Esophagus muscularis mucosa (tissue), 4 donors: Measurements from ENCODE around the gene MLANA. TPM values are rescaled to one million over a fixed set of nuclear protein-coding genes. Genes with fewer than 3 reads are reported as not detected.

Experiments used
- DNase-seq: peaks from one replicate; pipeline ENCODE4 v3.0.0-alpha.2; 2017; ENCODE audit errors: extremely low spot score
- H3K27ac ChIP-seq, 4 donors: fragments of 200-600 bp; sonication (generic); replicated peaks in 1 of 4; 1 replicate in 3 of 4; 2 replicates in 1 of 4; pipeline ENCODE4 v1.5.1; 2016 to 2019; ENCODE audit warnings: mild to moderate bottlenecking in 1 of 4
- H3K27me3 ChIP-seq, 4 donors: fragments of 200-600 bp; sonication (generic); one replicate each; pipeline versions ENCODE4 v1.5.1 to v1.6.0; 2016 to 2019
- H3K36me3 ChIP-seq, 4 donors: fragments of 200-600 bp; sonication (generic); one replicate each; pipeline ENCODE4 v1.5.1; 2016 to 2019
- H3K4me1 ChIP-seq, 4 donors: fragments of 200-600 bp; sonication (generic); one replicate each; pipeline ENCODE4 v1.5.1; 2016 to 2019
- H3K4me3 ChIP-seq, 4 donors: fragments of 200-600 bp; sonication (generic); 1 replicate in 2 of 4; 2 replicates in 2 of 4; pipeline ENCODE4 v1.5.1; 2016 to 2019; ENCODE audit warnings: mild to moderate bottlenecking in 4 of 4, moderate library complexity in 1 of 4
- H3K9me3 ChIP-seq, 4 donors: fragments of 200-600 bp; sonication (generic); 1 replicate in 3 of 4; 2 replicates in 1 of 4; pipeline ENCODE4 v1.5.1; 2016 to 2019
- CTCF ChIP-seq, 3 experiments: fragments of 200-600 bp in 2 of 3; fragments of 450-650 bp in 1 of 3; sonication (generic) in 2 of 3; IDR thresholded peaks; one replicate each; pipeline ENCODE4 v1.5.1; 2017 to 2019; ENCODE audit warnings: antibody characterized with exemption in 3 of 3, mild to moderate bottlenecking in 2 of 3, moderate library complexity in 1 of 3
- EP300 ChIP-seq: sonication (generic); formaldehyde crosslinking; IDR thresholded peaks from one replicate; pipeline ENCODE4 v1.6.1; 2017; ENCODE audit warnings: antibody characterized with exemption
- POLR2A ChIP-seq: fragments of 450-650 bp; IDR thresholded peaks from one replicate; pipeline ENCODE4 v1.6.1; 2017; ENCODE audit warnings: antibody characterized with exemption, moderate library complexity, mild to moderate bottlenecking, low read depth
- POLR2AphosphoS5 ChIP-seq, 2 donors: sonication (generic); formaldehyde crosslinking; IDR thresholded peaks; one replicate each; pipeline ENCODE4 v1.6.1; 2017; ENCODE audit warnings: antibody characterized with exemption in 2 of 2
- WGBS: methylation state at CpG from one replicate; pipeline ENCODE4 v1.1.5; 2018; 5-methylcytosine and 5-hydroxymethylcytosine counted together
- intact Hi-C: fragments of 100-400 bp; cut with DNase I; formaldehyde crosslinking; loops from one replicate; pipeline ENCODE4 v1.15.1; 2023
- total RNA-seq, 4 donors: library from RNA; depleted of rRNA; stranded (reverse); fragments of >200 nt; gene quantifications; one replicate each; pipeline versions ENCODE4 v1.1.0 to v1.2.1, GENCODE V29; 2016

The MLANA gene
- total RNA-seq, 4 donors from 2014 or later, result not detected

GRCh38 chr9:5902377-5902776 lies 11.7 kb downstream of the MLANA start:
- H3K27ac ChIP-seq, result no peak overlapping the region
- intact Hi-C loops, result no loop called here
- no peak for TF ChIP-seq POLR2AphosphoS5 (IDR thresholded peaks at IDR 0.05)
- no peak for TF ChIP-seq POLR2A
- TF ChIP-seq EP300, result no peak
- no peak for TF ChIP-seq CTCF (IDR thresholded peaks at IDR 0.05)
- no peaks in the 10 kb centered on the region for H3K27me3 ChIP-seq
- H3K9me3 ChIP-seq, result no peaks in the 10 kb centered on the region
- H3K4me3 ChIP-seq, result no peak overlapping the region
- peaks cover 0 to 51% (median 34%) of the 10 kb centered on the region in 4 donors for H3K36me3 ChIP-seq
- no peak for DNase-seq
- H3K4me1 ChIP-seq, result no peaks in the 10 kb centered on the region

- Histone ChIP-seq H3K36me3 (peaks cover 0 to 51% (median 20%) of the 10 kb centered on the region in 4 donors), H3K27me3 (no peaks in the 10 kb centered on the region)
- WGBS, result 99% methylated on average over 3 of the region's 3 CpGs
Observed at GRCh38 chr9:5908918-5909317, 18.2 kb downstream of the MLANA start.

GRCh38 chr9:5909976-5910375 lies 19.3 kb downstream of the MLANA start:
- Histone ChIP-seq H3K9me3 (no peaks in the 10 kb centered on the region), H3K4me3 (no peak overlapping the region), H3K27ac (no peak overlapping the region), H3K4me1 (no peaks in the 10 kb centered on the region), H3K27me3 (no peaks in the 10 kb centered on the region), H3K36me3 (peaks cover 0 to 45% (median 20%) of the 10 kb centered on the region in 4 donors)
- TF ChIP-seq POLR2A (no peak), CTCF (IDR thresholded peaks at IDR 0.05) (no peak), POLR2AphosphoS5 (IDR thresholded peaks at IDR 0.05) (no peak), EP300 (no peak)
- intact Hi-C loops, result no loop called here
- no peak for DNase-seq
- 92% methylated on average over 3 of the region's 3 CpGs for WGBS

More at GRCh38 chr9:5908918-5909317, 18.2 kb downstream of the MLANA start:
- intact Hi-C loops, result no loop called here
- no peak for DNase-seq
- Histone ChIP-seq H3K4me1 (no peaks in the 10 kb centered on the region), H3K9me3 (no peaks in the 10 kb centered on the region), H3K27ac (no peak overlapping the region), H3K4me3 (no peak overlapping the region)
- TF ChIP-seq POLR2A (no peak), POLR2AphosphoS5 (IDR thresholded peaks at IDR 0.05) (no peak), EP300 (no peak), CTCF (IDR thresholded peaks at IDR 0.05) (no peak)

- Histone ChIP-seq H3K36me3 (peaks cover 0 to 41% (median 17%) of the 10 kb centered on the region in 4 donors), H3K9me3 (no peaks in the 10 kb centered on the region), H3K4me1 (no peaks in the 10 kb centered on the region), H3K27me3 (no peaks in the 10 kb centered on the region), H3K4me3 (no peak overlapping the region), H3K27ac (no peak overlapping the region)
- intact Hi-C loops, result no loop called here
- no peak for DNase-seq
- 85% methylated on average over 1 of the region's 1 CpG for WGBS
- TF ChIP-seq CTCF (IDR thresholded peaks at IDR 0.05) (no peak), POLR2A (no peak), POLR2AphosphoS5 (IDR thresholded peaks at IDR 0.05) (no peak), EP300 (no peak)
Observed at GRCh38 chr9:5910413-5911057, 19.8 kb downstream of the MLANA start.

GRCh38 chr9:5915438-5915837 lies 24.7 kb downstream of the MLANA start:
- TF ChIP-seq EP300 (no peak), POLR2A (no peak), POLR2AphosphoS5 (IDR thresholded peaks at IDR 0.05) (no peak), CTCF (IDR thresholded peaks at IDR 0.05) (no peak)
- intact Hi-C loops, result no loop called here
- Histone ChIP-seq H3K27me3 (no peaks in the 10 kb centered on the region), H3K4me1 (no peaks in the 10 kb centered on the region), H3K4me3 (no peak overlapping the region), H3K27ac (no peak overlapping the region), H3K36me3 (peaks cover 0 to 32% (median 6%) of the 10 kb centered on the region in 4 donors), H3K9me3 (no peaks in the 10 kb centered on the region)
- WGBS, result 87% methylated on average over 4 of the region's 4 CpGs
- DNase-seq, result no peak
